Stimulated activated naive B cell treated with anti-CD40 and anti-IgM and Interleukin-4, amounts not matched to agents 10 μg/mL and 1 μg/mL and 100 μg/mL, for 72 hours (primary cell): ENCODE measurements around the gene MGMT.
A peak's percentile ranks its signal among the peaks of the same experiment; 100 is the strongest.

Experiments
- ATAC-seq, 2 donors: fragments of 150-1000 bp; cut with Tn5 transposase; replicated peaks; 2 replicates each; pipeline ENCODE4 v1.10.0; 2021; ENCODE audit warnings: moderate library complexity in 1 of 2
- DNase-seq: peaks from one replicate; pipeline ENCODE4 v3.0.0; 2021
- H3K27ac Mint-ChIP-seq: one replicate; pipeline ENCODE4 v1.8.0; 2022; ENCODE audit warnings: mild to moderate bottlenecking, mixed read lengths
- H3K27me3 Mint-ChIP-seq, 2 donors: one replicate each; pipeline ENCODE4 v1.8.0; 2022; ENCODE audit warnings: mixed read lengths in 2 of 2
- H3K36me3 Mint-ChIP-seq, 2 donors: one replicate each; pipeline ENCODE4 v1.8.0; 2022; ENCODE audit warnings: mixed read lengths in 2 of 2, mild to moderate bottlenecking in 1 of 2
- H3K4me1 Mint-ChIP-seq, 2 donors: one replicate each; pipeline ENCODE4 v1.8.0; 2022; ENCODE audit warnings: mixed read lengths in 2 of 2, mild to moderate bottlenecking in 1 of 2
- H3K4me3 Mint-ChIP-seq, 2 donors: one replicate each; pipeline ENCODE4 v1.8.0; 2022; ENCODE audit warnings: mild to moderate bottlenecking in 2 of 2, mixed read lengths in 2 of 2, moderate library complexity in 1 of 2
- H3K9me3 Mint-ChIP-seq, 2 donors: one replicate each; pipeline ENCODE4 v1.8.0; 2022; ENCODE audit warnings: mixed read lengths in 2 of 2, mild to moderate bottlenecking in 1 of 2

MGMT gene

GRCh38 chr10:129601737-129602136 is 134.7 kb downstream of the MGMT start:
- Mint-ChIP-seq H3K4me3 (no peak overlapping the region), H3K27ac (no peak overlapping the region), H3K4me1 (peaks cover 12 to 13% of the 10 kb centered on the region in 2 donors), H3K27me3 (no peaks in the 10 kb centered on the region), H3K9me3 (no peaks in the 10 kb centered on the region), H3K36me3 (peaks cover 4 to 7% of the 10 kb centered on the region in 2 donors)
- ATAC-seq, result peak; percentile 48 to 73
- DNase-seq, result no peak

GRCh38 chr10:129602938-129603535 is 136.0 kb downstream of the MGMT start:
- H3K4me3 Mint-ChIP-seq, result no peak overlapping the region

GRCh38 chr10:129604333-129605032 is 137.4 kb downstream of the MGMT start:
- peaks cover 12 to 13% of the 10 kb centered on the region in 2 donors for H3K4me1 Mint-ChIP-seq
- no peak overlapping the region for H3K27ac Mint-ChIP-seq
- H3K36me3 Mint-ChIP-seq, result peaks cover 0 to 8% of the 10 kb centered on the region in 2 donors
- ATAC-seq (no peak), DNase-seq (no peak)
- H3K27me3 Mint-ChIP-seq, result no peaks in the 10 kb centered on the region
- H3K9me3 Mint-ChIP-seq, result no peaks in the 10 kb centered on the region
- no peak overlapping the region for H3K4me3 Mint-ChIP-seq

More at GRCh38 chr10:129602938-129603535, 136.0 kb downstream of the MGMT start:
- Mint-ChIP-seq H3K36me3 (peaks cover 0 to 5% of the 10 kb centered on the region in 2 donors), H3K9me3 (no peaks in the 10 kb centered on the region), H3K27ac (no peak overlapping the region), H3K4me1 (peaks cover 12 to 13% of the 10 kb centered on the region in 2 donors), H3K27me3 (no peaks in the 10 kb centered on the region)
- ATAC-seq, result no peak
- no peak for DNase-seq

- Mint-ChIP-seq H3K4me3 (no peak overlapping the region), H3K4me1 (peaks cover 14 to 16% of the 10 kb centered on the region in 2 donors), H3K27me3 (no peaks in the 10 kb centered on the region), H3K27ac (no peak overlapping the region), H3K36me3 (peaks cover 0 to 11% of the 10 kb centered on the region in 2 donors), H3K9me3 (no peaks in the 10 kb centered on the region)
- no peak for DNase-seq
- peak in 1 of 2 donors; percentile 63 for ATAC-seq
These were observed 138.4 kb downstream of the MGMT start for GRCh38 chr10:129605266-129605985.

GRCh38 chr10:129605986-129606518 is 139.0 kb downstream of the MGMT start:
- no peak overlapping the region for H3K27ac Mint-ChIP-seq
- ATAC-seq (peak; percentile 21 to 33), DNase-seq (no peak)
- no peaks in the 10 kb centered on the region for H3K9me3 Mint-ChIP-seq
- H3K27me3 Mint-ChIP-seq, result no peaks in the 10 kb centered on the region
- peaks cover 14 to 18% of the 10 kb centered on the region in 2 donors for H3K4me1 Mint-ChIP-seq
- peaks cover 0 to 11% of the 10 kb centered on the region in 2 donors for H3K36me3 Mint-ChIP-seq
- H3K4me3 Mint-ChIP-seq, result peak overlapping the region; percentile 46 to 58

GRCh38 chr10:129607607-129608109 is 140.6 kb downstream of the MGMT start:
- Mint-ChIP-seq H3K9me3 (no peaks in the 10 kb centered on the region), H3K4me3 (no peak overlapping the region), H3K27me3 (no peaks in the 10 kb centered on the region), H3K4me1 (peaks cover 8 to 18% of the 10 kb centered on the region in 2 donors), H3K27ac (no peak overlapping the region), H3K36me3 (peaks cover 0 to 11% of the 10 kb centered on the region in 2 donors)
- ATAC-seq (no peak), DNase-seq (no peak)

GRCh38 chr10:129608653-129609052 is 141.6 kb downstream of the MGMT start:
- no peak for ATAC-seq
- no peaks in the 10 kb centered on the region for H3K27me3 Mint-ChIP-seq
- no peak overlapping the region for H3K4me3 Mint-ChIP-seq
- H3K4me1 Mint-ChIP-seq, result peaks cover 8 to 18% of the 10 kb centered on the region in 2 donors
- H3K9me3 Mint-ChIP-seq, result no peaks in the 10 kb centered on the region
- H3K36me3 Mint-ChIP-seq, result peaks cover 0 to 11% of the 10 kb centered on the region in 2 donors
- no peak for DNase-seq
- H3K27ac Mint-ChIP-seq, result no peak overlapping the region

GRCh38 chr10:129609551-129609950 is 142.5 kb downstream of the MGMT start:
- Mint-ChIP-seq H3K27ac (no peak overlapping the region), H3K36me3 (peaks cover 0 to 11% of the 10 kb centered on the region in 2 donors)
- no peak for ATAC-seq

GRCh38 chr10:129612481-129613109 is 145.6 kb downstream of the MGMT start:
- H3K27ac Mint-ChIP-seq, result no peak overlapping the region
- H3K9me3 Mint-ChIP-seq, result peaks cover 4 to 7% of the 10 kb centered on the region in 2 donors
- no peaks in the 10 kb centered on the region for H3K27me3 Mint-ChIP-seq

More at GRCh38 chr10:129609551-129609950, 142.5 kb downstream of the MGMT start:
- Mint-ChIP-seq H3K4me3 (no peak overlapping the region), H3K4me1 (peaks cover 11 to 18% of the 10 kb centered on the region in 2 donors), H3K27me3 (no peaks in the 10 kb centered on the region), H3K9me3 (no peaks in the 10 kb centered on the region)
- no peak for DNase-seq

GRCh38 chr10:129613377-129613980 is 146.4 kb downstream of the MGMT start:
- H3K27me3 Mint-ChIP-seq, result no peaks in the 10 kb centered on the region
- DNase-seq (no peak), ATAC-seq (no peak)
- H3K27ac Mint-ChIP-seq, result no peak overlapping the region
- peaks cover 7 to 16% of the 10 kb centered on the region in 2 donors for H3K4me1 Mint-ChIP-seq
- H3K9me3 Mint-ChIP-seq, result peaks cover 4 to 8% of the 10 kb centered on the region in 2 donors
- H3K4me3 Mint-ChIP-seq, result no peak overlapping the region
- peaks cover 21 to 24% of the 10 kb centered on the region in 2 donors for H3K36me3 Mint-ChIP-seq

More at GRCh38 chr10:129612481-129613109, 145.6 kb downstream of the MGMT start:
- ATAC-seq, result no peak
- Mint-ChIP-seq H3K4me1 (peaks cover 6 to 16% of the 10 kb centered on the region in 2 donors), H3K36me3 (peaks cover 21 to 22% of the 10 kb centered on the region in 2 donors), H3K4me3 (no peak overlapping the region)
- DNase-seq, result no peak

- no peak overlapping the region for H3K27ac Mint-ChIP-seq
- no peak for DNase-seq
- peaks cover 18 to 24% of the 10 kb centered on the region in 2 donors for H3K36me3 Mint-ChIP-seq
- H3K4me1 Mint-ChIP-seq, result peaks cover 7 to 16% of the 10 kb centered on the region in 2 donors
- H3K27me3 Mint-ChIP-seq, result no peaks in the 10 kb centered on the region
- peaks cover 4 to 8% of the 10 kb centered on the region in 2 donors for H3K9me3 Mint-ChIP-seq
- no peak overlapping the region for H3K4me3 Mint-ChIP-seq
- ATAC-seq, result no peak
These were observed 147.3 kb downstream of the MGMT start for GRCh38 chr10:129614341-129614740.

GRCh38 chr10:129615381-129615780 is 148.3 kb downstream of the MGMT start:
- Mint-ChIP-seq H3K9me3 (peaks cover 4 to 8% of the 10 kb centered on the region in 2 donors), H3K36me3 (peaks cover 16 to 26% of the 10 kb centered on the region in 2 donors)

GRCh38 chr10:129615921-129616525 is 149.0 kb downstream of the MGMT start:
- Mint-ChIP-seq H3K4me3 (no peak overlapping the region), H3K9me3 (peaks cover 4 to 8% of the 10 kb centered on the region in 2 donors), H3K4me1 (peaks cover 5 to 12% of the 10 kb centered on the region in 2 donors), H3K27me3 (no peaks in the 10 kb centered on the region), H3K27ac (no peak overlapping the region), H3K36me3 (peaks cover 15 to 27% of the 10 kb centered on the region in 2 donors)
- DNase-seq, result no peak
- ATAC-seq, result no peak

More at GRCh38 chr10:129615381-129615780, 148.3 kb downstream of the MGMT start:
- Mint-ChIP-seq H3K27me3 (no peaks in the 10 kb centered on the region), H3K4me1 (peaks cover 6 to 13% of the 10 kb centered on the region in 2 donors), H3K4me3 (no peak overlapping the region), H3K27ac (no peak overlapping the region)
- ATAC-seq (no peak), DNase-seq (no peak)
